Fibroblast of mammary gland (primary cell): ENCODE measurements around the gene GULP1.

Experiments used
- DNase-seq: peaks from one replicate; pipeline ENCODE4 v3.0.0-alpha.2; 2010; ENCODE audit warnings: low read depth
- H3K4me3 ChIP-seq: 2 replicates; pipeline ENCODE4 v1.5.1; 2011; ENCODE audit warnings: low read depth, mild to moderate bottlenecking, low read length, moderate library complexity; ENCODE audit not compliant: control insufficient read depth
- CTCF ChIP-seq: conservative IDR thresholded peaks from 2 replicates; pipeline ENCODE4 v1.5.1; 2011; ENCODE audit warnings: low read depth, low read length, inconsistent platforms; ENCODE audit not compliant: control insufficient read depth, insufficient read depth

Gene GULP1

GRCh38 chr2:188291617-188292347 lies at the start of gene GULP1:
TSS of gene GULP1 (plus strand) at chr2:188291874. CDS start at chr2:188477703, 185,829 bp downstream.
- peak; percentile 62 for TF ChIP-seq CTCF
- H3K4me3 ChIP-seq = peak within 1 kb of the TSS; percentile 80

GRCh38 chr2:188243381-188243780 lies 48.3 kb upstream of the GULP1 start:
- no peak overlapping the region for H3K4me3 ChIP-seq
- no peak for DNase-seq
- TF ChIP-seq CTCF = no peak

More at GRCh38 chr2:188291617-188292347, at the start of gene GULP1:
- peak; percentile 71 for DNase-seq

- H3K4me3 ChIP-seq = no peak overlapping the region
- peak; percentile 4 for DNase-seq
- no peak for TF ChIP-seq CTCF
Measured at GRCh38 chr2:188244383-188244782, 47.3 kb upstream of the GULP1 start.

GRCh38 chr2:188245230-188245629 lies 46.4 kb upstream of the GULP1 start:
- no peak for DNase-seq
- TF ChIP-seq CTCF = no peak
- H3K4me3 ChIP-seq = no peak overlapping the region

- DNase-seq = no peak
- TF ChIP-seq CTCF = no peak
- no peak overlapping the region for H3K4me3 ChIP-seq
Measured at GRCh38 chr2:188248513-188248912, 43.2 kb upstream of the GULP1 start.

- DNase-seq = no peak
- no peak for TF ChIP-seq CTCF
- H3K4me3 ChIP-seq = no peak overlapping the region
Measured at GRCh38 chr2:188251034-188251433, 40.6 kb upstream of the GULP1 start.
